Coronary artery (tissue), 2 donors: ENCODE data around the gene CHL1.

Experiments used
- DNase-seq: peaks from one replicate; pipeline ENCODE4 v3.0.0-alpha.2; 2017; ENCODE audit warnings: low spot score
- H3K27ac ChIP-seq, 2 donors: fragments of 200-600 bp; sonication (generic); one replicate each; pipeline ENCODE4 v1.5.1; 2016 to 2019
- H3K4me3 ChIP-seq: fragments of 200-600 bp; sonication (generic); 2 replicates; pipeline ENCODE4 v1.5.1; 2016; ENCODE audit warnings: mild to moderate bottlenecking, moderate library complexity
- TF ChIP-seq, protein P1 (sequence below): fragments of 200-600 bp; sonication (generic); IDR thresholded peaks from one replicate; pipeline ENCODE4 v1.5.1; 2019; ENCODE audit warnings: antibody characterized with exemption

The CHL1 gene

DNA sequence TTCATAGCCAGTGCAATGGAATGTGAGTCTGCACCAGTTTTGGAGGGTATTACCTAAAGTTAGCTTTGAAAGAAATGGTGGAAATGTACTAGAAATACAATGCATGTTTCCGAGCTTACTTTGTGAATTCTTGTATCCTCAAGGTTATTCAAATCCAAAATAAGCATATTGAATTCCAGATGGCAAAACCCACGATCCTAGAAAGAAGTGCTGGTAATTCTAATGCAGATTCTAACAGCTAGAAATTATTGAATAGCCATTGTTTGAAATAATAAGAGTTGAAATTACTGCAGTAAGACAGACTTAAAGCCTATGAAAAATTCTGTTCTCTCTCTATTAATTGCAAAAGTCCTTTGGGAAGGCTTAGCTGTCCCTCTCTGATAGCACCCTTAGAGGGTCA is 258.4 kb downstream of the CHL1 start:
- H3K4me3 ChIP-seq: no peak overlapping the region
- TF ChIP-seq, protein P1, sequence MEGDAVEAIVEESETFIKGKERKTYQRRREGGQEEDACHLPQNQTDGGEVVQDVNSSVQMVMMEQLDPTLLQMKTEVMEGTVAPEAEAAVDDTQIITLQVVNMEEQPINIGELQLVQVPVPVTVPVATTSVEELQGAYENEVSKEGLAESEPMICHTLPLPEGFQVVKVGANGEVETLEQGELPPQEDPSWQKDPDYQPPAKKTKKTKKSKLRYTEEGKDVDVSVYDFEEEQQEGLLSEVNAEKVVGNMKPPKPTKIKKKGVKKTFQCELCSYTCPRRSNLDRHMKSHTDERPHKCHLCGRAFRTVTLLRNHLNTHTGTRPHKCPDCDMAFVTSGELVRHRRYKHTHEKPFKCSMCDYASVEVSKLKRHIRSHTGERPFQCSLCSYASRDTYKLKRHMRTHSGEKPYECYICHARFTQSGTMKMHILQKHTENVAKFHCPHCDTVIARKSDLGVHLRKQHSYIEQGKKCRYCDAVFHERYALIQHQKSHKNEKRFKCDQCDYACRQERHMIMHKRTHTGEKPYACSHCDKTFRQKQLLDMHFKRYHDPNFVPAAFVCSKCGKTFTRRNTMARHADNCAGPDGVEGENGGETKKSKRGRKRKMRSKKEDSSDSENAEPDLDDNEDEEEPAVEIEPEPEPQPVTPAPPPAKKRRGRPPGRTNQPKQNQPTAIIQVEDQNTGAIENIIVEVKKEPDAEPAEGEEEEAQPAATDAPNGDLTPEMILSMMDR: no peak
- DNase-seq: no peak

DNA sequence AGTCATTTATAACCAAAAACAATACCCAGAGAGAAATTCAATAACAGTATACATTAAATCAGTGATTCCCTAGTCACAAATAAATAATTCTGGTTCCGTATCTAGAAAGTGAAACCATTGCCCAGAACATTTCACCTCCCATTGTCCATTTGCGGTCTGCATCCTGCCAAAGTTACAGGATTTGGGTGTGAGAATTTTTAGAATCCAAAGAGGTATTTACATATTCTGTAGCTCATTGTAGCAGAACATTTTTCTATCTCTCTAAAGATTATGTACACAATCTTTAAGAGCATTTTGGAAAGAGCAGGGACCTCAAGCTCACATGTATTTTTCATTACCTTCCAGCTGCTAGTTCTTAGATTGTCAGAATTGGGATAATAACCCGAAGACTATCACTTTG is 261.6 kb downstream of the CHL1 start:
- no peak for DNase-seq
- Histone ChIP-seq H3K27ac (no peak overlapping the region), H3K4me3 (no peak overlapping the region)
- TF ChIP-seq, protein P1: no peak

More for the DNA sequence above, 258.4 kb downstream of the CHL1 start:
- H3K27ac ChIP-seq: no peak overlapping the region

DNA sequence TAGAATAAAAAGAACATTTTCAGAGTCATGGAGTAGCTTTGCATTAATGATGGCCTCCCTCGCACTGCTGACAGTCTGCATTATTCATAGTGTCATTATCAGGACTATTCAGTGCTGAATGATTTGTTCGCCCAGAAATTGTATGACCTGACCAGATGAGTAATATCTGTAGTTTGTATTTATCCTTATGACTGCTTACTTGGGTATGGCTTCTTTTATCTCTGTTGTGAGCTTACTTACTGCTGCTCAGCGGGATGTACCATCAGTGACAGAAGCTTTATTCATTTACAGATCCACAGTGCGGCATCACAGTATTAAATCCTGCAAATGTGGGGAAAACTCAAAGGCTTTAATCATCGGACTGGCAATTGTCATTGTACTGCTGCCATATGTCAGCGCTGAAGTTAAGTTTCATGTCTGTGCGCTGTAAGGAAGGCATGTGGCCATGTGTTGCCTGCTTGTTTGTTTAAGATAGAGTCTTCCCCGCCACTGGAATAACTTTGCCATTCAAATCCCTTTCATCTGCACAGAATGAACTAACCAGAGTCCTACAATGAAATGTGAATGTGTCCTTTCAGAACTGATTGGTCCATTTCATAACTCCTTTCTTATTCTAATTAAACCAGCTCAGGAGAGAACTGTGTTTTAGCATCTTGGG is 262.2 kb downstream of the CHL1 start:
- Histone ChIP-seq H3K27ac (no peak overlapping the region), H3K4me3 (no peak overlapping the region)
- TF ChIP-seq, protein P1: no peak
- DNase-seq: no peak
